Mucosa of descending colon (tissue), 3 donors: Measurements from ENCODE around the gene YY2. TPM values are rescaled to one million over a fixed set of nuclear protein-coding genes. Genes with fewer than 3 reads are reported as not detected.

Source experiments
- ATAC-seq: fragments of 200-7000 bp; cut with Tn5 transposase; one replicate; pipeline ENCODE4 v1.9.1; 2020; ENCODE audit warnings: mild to moderate bottlenecking, moderate library complexity
- DNase-seq, 3 donors: peaks; one replicate each; pipeline ENCODE4 v3.0.0-alpha.2; 2020
- H3K36me3 ChIP-seq: fragments of 200-600 bp; one replicate; pipeline ENCODE4 v1.8.0; 2021; ENCODE audit warnings: low read depth, mild to moderate bottlenecking
- H3K4me1 ChIP-seq: fragments of 200-600 bp; one replicate; pipeline ENCODE4 v1.8.0; 2021; ENCODE audit warnings: low read depth, mild to moderate bottlenecking
- H3K4me3 ChIP-seq: fragments of 200-600 bp; one replicate; pipeline ENCODE4 v1.8.0; 2021; ENCODE audit warnings: mild to moderate bottlenecking
- H3K9me3 ChIP-seq: fragments of 200-600 bp; one replicate; pipeline ENCODE4 v1.8.0; 2021; ENCODE audit warnings: mild to moderate bottlenecking
- intact Hi-C, 2 donors: fragments of 100-400 bp; cut with DNase I in 1 of 2; cut with micrococcal nuclease in 1 of 2; formaldehyde crosslinking; loops; one replicate each; pipeline versions ENCODE4 v1.11.0 to v1.11.1; 2022; cut with DNase I, micrococcal nuclease
- total RNA-seq, 3 donors: library from RNA; stranded (reverse); fragmentation: NEBNext Ultra II Directional in 2 of 3; extraction: Animal tissue kit (Norgen Biotek cat#: 25700) in 2 of 3; gene quantifications; one replicate each; pipeline versions ENCODE4 v1.2.1 to v1.2.4, GENCODE V29; 2021 to 2023
- TF ChIP-seq, protein P1 (sequence below): fragments of 200-600 bp; IDR thresholded peaks from one replicate; pipeline ENCODE4 v1.8.0; 2022; ENCODE audit warnings: antibody characterized with exemption, mild to moderate bottlenecking
- donor health status: DM: no; HTN: no; CAD: no; lungs with moderate emphysema.
- donor health status: DM: no; HTN: no; CAD: no.
- donor health status: DM: no; HTN: yes; CAD: no.

YY2 gene
- total RNA-seq, 3 donors from 2014 or later = 1.2 to 1.9 (median 1.9) TPM

GRCh38 chrX:21839334-21840192 is 16.2 kb upstream of the YY2 start, which contains the start of gene MBTPS2:
TSS of gene MBTPS2 (plus strand) at chrX:21839617. CDS start at chrX:21839735, 118 bp downstream.
- intact Hi-C loops = no loop called here
- no peaks in the 10 kb centered on the region for H3K36me3 ChIP-seq
- no peaks in the 10 kb centered on the region for H3K9me3 ChIP-seq
- H3K4me3 ChIP-seq = peak within 1 kb of the TSS; percentile 28
- ATAC-seq = peak; percentile 99
- DNase-seq = peak; percentile 82 to 89 (median 88)
- TF ChIP-seq, protein P1, sequence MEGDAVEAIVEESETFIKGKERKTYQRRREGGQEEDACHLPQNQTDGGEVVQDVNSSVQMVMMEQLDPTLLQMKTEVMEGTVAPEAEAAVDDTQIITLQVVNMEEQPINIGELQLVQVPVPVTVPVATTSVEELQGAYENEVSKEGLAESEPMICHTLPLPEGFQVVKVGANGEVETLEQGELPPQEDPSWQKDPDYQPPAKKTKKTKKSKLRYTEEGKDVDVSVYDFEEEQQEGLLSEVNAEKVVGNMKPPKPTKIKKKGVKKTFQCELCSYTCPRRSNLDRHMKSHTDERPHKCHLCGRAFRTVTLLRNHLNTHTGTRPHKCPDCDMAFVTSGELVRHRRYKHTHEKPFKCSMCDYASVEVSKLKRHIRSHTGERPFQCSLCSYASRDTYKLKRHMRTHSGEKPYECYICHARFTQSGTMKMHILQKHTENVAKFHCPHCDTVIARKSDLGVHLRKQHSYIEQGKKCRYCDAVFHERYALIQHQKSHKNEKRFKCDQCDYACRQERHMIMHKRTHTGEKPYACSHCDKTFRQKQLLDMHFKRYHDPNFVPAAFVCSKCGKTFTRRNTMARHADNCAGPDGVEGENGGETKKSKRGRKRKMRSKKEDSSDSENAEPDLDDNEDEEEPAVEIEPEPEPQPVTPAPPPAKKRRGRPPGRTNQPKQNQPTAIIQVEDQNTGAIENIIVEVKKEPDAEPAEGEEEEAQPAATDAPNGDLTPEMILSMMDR = no peak
- H3K4me1 ChIP-seq = no peaks in the 10 kb centered on the region

GRCh38 chrX:21840193-21840545 is 15.6 kb upstream of the YY2 start:
- ATAC-seq (no peak), DNase-seq (no peak)
- TF ChIP-seq, protein P1 = no peak
- intact Hi-C loops = no loop called here
- Histone ChIP-seq H3K36me3 (no peaks in the 10 kb centered on the region), H3K4me3 (peak overlapping the region; percentile 28), H3K4me1 (no peaks in the 10 kb centered on the region), H3K9me3 (no peaks in the 10 kb centered on the region)

GRCh38 chrX:21843179-21843578 is 12.6 kb upstream of the YY2 start:
- no peak for DNase-seq

GRCh38 chrX:21845096-21845495 is 10.7 kb upstream of the YY2 start:
- intact Hi-C loops = no loop called here
- Histone ChIP-seq H3K4me1 (no peaks in the 10 kb centered on the region), H3K36me3 (no peaks in the 10 kb centered on the region), H3K9me3 (no peaks in the 10 kb centered on the region), H3K4me3 (no peak overlapping the region)
- DNase-seq (no peak), ATAC-seq (no peak)
- TF ChIP-seq, protein P1 = no peak

More at GRCh38 chrX:21843179-21843578, 12.6 kb upstream of the YY2 start:
- Histone ChIP-seq H3K9me3 (no peaks in the 10 kb centered on the region), H3K4me1 (no peaks in the 10 kb centered on the region), H3K4me3 (no peak overlapping the region), H3K36me3 (no peaks in the 10 kb centered on the region)
- intact Hi-C loops = no loop called here
- TF ChIP-seq, protein P1 = no peak
- ATAC-seq = no peak

DNA sequence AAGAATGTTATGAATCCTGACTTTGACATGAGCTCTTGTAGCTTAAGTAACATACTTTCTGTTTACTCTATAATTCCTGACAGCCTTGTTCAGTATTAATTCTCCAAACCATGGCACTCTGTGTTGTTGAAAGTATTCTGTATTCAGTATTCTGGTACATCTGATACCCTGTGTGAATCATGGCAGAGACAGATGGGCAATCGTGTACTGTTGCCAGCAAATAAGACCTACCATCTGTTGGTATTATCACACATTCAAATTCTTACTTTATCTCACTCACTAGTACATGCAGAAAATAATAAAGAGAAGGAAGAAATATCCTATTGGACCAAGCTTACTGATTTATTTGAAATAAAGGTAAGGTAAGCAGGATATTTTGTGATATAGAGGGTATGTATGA is 8.4 kb upstream of the YY2 start:
- Histone ChIP-seq H3K4me1 (no peaks in the 10 kb centered on the region), H3K4me3 (no peak overlapping the region), H3K36me3 (no peaks in the 10 kb centered on the region), H3K9me3 (no peaks in the 10 kb centered on the region)
- TF ChIP-seq, protein P1 = no peak
- DNase-seq = no peak
- no peak for ATAC-seq
- intact Hi-C loops = no loop called here
